HG03442 (cell line): ENCODE results near the gene VWC2.

Experiments
- ATAC-seq: cut with Tn5 transposase; IDR thresholded peaks from one replicate; pipeline ENCODE4 v1.9.1; 2021; ENCODE audit warnings: mild to moderate bottlenecking, moderate library complexity; ENCODE audit not compliant: unreplicated experiment

Gene VWC2

GRCh38 chr7:49927631-49928030 lies 154.2 kb downstream of the VWC2 start:
- ATAC-seq, result no peak

DNA sequence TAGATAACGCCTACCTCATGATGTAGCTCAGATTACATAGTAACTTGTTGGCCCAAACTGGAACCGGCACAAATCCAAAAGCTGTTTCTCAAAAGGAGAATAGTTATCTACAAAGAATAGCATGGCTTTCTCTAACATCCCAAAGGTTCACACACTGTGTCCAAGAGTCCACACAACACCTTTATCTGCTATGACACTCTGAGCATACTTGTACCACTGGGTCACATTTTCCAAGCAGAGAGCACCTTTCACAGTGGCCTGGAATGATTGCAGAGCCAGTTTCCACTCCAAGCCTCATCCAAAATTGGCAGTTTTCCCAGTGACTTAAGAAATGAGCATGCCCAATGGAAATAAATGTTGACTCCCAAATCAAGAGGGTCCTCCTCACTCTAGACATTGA lies 155.3 kb downstream of the VWC2 start:
- no peak for ATAC-seq

- no peak for ATAC-seq
Observed at GRCh38 chr7:49931627-49932026, 158.2 kb downstream of the VWC2 start.

DNA sequence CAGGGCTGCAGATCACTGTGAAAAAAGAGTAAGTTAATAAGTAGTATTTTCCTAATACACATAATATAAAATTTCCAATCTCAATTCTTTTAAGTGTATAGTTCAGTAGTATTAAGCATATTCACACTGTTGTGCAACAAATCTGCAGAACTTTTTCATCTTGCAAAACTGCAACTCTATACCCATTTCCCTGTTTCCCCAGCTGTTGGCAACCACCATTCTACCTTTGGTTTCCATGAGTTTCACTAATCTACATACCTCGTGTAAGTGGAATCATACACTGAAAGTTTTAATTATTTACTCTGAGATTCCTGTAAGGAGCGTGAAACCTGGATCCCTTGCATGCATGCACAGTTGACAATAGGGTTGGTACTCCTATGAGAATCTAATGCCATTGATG lies 164.2 kb downstream of the VWC2 start:
- ATAC-seq, result no peak
